Central memory CD4-positive, alpha-beta T cell (primary cell): ENCODE data around the gene MEOX1.

Source experiments
- DNase-seq: peaks from one replicate; pipeline ENCODE4 v3.0.0; 2022

MEOX1 gene

DNA sequence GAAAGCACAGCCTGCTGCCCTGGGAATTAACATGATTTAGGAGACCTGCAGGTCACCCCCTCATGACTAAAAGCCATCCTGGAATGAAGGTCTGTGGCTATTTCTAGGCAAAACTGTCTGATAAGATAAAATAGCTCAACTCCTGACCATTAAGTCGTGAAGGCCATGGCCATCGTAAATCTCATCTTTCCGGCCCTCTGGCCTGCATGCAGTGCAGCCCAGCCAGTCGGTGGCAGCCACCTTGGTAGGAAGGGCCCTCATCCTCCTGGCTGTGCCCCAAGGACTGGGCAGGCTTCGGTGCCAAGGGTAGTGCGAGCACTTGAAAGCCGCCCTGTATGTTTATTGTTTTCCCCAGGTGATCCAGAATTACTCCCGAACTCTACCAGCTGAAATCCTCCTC is 18.2 kb upstream of the MEOX1 start:
- DNase-seq = no peak

DNA sequence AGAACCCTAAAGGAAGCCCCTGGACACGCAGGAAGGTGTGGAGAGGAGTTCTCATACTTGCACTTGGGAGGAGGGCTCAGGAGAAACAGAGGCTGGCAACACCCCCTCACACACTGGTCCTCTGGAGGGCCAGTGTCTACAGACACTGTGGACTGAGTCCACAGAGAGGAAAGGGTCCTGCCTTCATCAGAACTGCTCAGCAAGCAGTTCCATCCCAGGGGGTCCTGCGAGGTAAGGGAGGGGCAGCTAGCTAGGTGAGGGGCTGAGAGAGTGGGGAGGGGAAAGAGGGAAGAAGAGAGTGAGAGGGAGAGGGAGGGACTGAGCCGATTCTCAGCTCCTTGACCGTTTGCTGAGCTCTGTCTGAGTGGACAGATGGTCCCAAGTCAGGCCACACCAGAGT is 17.7 kb upstream of the MEOX1 start:
- no peak for DNase-seq

DNA sequence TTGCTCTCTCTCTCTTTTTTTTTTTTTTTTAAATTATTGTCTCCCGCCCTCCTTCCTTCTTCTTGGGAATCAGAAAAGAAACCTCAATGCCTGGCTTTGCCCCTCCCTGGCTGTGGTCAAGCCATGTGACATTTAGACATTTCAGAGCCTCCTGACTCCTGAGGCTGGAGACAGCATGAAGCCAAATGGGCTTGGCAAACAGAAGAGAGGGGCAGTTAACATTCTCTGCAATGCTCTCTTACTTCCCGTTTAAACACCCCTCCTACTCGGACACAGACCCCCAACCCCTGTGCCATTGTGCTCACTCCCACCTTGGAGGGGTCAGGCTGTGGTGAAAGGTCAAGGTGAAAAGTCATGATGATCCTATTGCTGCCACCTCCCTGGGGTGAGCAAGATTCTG is 14.7 kb upstream of the MEOX1 start:
- no peak for DNase-seq

DNA sequence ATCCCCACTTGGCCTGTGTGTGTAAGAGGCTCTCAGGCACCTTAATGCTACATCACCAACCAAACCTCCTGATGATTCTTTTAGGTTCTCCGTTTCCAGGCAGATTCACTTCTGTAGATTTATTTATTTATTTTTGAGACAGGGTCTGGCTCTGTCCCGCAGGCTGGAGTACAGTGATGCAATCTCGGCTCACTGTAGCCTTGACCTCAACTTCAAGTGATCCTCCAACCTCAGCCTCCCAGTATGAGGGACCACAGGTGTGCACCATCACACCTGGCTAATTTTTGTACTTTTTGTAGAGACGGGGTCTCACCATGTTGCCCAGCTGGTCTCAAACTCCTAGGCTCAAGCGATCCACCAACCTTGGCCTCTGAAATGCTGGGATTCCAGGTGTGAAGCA is 12.7 kb upstream of the MEOX1 start:
- no peak for DNase-seq

DNA sequence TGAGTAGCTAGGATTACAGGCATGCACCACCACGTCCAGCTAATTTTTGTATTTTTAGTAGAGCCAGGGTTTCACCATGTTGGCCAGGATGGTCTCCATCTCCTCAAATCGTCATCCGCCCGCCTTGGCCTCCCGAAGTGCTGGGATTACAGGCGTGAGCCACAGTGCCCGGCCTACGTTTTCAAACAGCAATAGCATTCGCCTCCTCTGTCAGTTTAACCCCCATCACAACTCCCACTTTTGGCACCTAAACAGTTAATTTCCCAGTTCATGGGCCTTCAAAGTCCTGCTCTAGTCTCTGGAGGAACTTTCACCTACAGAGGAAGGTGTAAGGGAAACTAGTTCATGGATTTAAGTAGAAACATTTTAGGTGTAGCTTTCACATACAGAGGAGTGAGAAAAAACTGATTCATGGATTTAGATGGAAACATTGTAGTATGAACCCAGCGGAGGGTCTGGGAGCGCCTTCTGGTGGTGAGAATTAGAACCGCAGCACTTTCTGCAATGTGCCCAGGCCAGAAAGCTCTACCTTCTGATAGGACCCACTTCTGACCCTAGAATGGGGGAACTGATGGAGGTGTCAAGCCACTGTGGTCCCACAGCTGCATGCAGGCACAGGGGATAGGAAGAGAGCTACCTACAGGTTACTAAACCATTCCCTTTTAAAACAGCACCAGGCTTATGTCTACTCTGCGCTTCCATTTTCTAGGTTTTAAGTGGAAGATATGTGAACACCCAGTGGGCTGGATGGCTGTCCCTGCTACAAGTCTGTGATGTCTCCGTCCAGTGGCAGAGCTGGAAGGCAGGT is 12.0 kb upstream of the MEOX1 start:
- peak; percentile 61 for DNase-seq

DNA sequence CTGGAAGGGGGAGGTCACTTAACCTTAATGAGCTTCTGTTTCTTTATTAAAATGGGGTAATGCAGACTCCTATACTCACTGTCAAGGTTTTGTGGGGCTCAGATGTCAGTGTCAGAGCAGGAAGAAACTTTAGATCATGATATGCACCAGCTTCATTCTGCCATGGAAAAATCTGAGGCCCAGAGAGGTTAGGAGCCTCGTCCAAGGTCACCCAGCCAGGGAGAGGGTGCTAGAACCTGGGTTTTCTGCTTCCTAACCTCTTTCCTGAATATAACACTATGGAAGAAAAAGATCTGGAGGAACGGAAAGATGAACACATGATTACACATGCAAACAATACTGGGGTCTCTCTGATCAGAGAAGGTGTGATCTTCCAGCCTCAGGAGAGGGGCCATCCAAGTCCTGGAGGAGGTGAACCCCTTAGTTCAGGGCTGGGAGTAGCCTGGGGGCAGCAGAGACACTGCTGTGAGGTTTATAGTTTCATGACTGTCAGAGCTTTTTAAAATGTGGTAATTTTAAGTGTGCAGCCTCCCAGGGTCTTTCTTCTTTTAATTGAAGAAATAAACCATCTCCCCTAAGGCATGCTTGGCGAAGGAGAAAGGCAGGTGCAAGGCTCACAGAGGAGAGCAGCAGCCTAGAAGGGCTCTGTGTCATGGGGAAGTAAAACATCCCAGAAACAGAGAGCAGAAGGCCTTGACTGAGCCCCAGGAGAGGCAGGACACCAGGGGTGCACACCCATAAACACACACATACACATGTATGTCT is 10.2 kb upstream of the MEOX1 start:
- no peak for DNase-seq

DNA sequence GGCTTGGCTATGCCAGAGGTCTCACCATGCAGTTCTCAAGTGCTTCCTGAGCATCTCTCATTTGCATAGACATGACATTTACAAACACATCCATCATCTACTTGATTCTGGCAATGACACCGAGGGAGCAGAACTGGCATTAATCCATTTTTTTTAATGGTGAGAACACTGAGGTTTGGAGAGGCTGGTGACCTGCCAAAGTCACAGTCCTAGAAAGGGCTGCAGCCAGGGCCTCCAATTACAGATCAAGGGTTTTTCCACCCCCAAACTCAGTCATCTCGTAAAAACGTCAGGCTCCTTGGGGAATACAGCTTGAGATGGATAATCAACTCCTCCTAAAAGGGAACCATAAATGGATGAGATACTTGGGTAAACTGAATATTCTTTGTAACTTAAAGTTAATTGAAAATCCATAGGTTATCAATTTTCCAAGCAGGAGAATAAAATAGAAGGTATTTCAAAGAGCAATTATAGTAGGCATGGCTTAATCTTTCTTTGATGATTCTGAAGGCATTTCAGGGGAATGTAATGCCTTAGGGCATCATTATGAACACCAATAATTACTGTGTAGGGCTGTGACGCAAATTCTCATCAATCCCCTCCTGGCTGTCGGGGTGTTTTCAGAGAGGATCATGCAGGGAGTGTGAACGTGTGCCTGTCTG is 9.4 kb upstream of the MEOX1 start:
- DNase-seq = no peak

DNA sequence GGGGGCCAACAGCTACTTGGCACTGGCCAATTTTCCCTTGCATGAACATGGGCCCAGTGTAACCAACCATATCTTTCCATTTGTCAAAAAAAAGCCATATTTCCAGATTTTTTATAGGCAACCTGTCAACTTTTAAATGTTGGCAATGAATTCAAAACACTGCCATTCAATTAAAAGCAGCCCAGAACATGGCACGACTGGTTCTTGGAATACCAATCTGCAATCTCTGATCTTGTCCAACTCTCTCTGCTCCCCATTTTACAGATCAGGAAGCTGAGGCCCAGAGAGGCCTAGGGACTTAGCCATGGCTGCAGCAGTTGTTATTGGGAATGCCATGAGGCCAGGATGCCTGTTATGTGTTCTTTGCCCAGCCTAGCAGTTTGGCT is 8.9 kb upstream of the MEOX1 start:
- DNase-seq = no peak

DNA sequence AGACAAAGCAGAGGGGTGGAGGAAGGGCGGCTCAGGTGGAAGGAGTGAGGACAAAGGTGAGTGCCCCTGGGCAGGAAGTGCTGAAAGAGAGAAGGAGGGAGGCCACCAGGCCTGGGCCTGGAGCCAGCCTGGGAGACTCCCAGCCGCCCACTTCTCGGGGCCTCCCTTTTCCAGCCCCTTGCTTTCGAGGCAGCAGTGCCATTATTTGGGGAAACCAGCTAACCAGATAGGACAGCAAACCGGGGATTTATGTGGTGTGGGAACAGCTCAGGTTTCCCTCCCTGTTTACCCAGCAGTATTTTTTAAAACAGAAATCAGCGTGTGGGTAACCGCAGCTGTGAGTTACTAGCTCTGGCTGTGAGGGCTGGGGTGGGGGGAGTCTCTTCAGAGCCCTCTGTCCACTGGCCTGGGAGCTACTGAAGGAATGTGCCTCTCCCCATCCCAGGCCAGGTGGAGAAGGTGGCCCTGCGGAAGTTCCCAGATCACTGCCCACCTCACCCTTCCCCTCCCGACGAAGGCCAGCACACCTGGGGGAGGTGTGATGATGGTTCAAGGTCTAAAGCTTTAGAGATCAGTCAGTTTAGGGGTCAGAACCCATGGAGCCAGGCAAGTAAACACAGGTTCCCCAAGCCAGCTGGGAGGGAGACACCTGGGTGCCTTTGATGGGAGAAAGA is 8.4 kb upstream of the MEOX1 start:
- no peak for DNase-seq

DNA sequence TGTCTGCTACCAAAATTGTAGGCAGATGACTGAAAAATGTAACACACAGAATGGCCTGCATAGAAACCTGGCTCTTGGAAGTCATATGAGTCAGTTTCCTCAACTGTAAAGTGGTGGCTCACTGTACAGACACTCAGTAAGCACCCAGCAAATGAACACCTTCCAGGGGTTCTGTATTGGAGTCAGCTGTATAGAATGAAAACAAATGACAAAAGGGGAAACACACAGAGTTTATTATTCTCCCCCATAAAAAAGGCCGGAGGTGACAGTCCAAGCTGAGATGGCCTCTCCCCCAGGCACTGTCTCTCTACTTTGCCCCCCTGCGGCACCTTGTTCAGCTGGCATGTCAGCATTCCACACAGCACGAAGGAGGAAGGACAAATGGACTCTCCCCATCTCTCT is 6.2 kb upstream of the MEOX1 start:
- DNase-seq = no peak

DNA sequence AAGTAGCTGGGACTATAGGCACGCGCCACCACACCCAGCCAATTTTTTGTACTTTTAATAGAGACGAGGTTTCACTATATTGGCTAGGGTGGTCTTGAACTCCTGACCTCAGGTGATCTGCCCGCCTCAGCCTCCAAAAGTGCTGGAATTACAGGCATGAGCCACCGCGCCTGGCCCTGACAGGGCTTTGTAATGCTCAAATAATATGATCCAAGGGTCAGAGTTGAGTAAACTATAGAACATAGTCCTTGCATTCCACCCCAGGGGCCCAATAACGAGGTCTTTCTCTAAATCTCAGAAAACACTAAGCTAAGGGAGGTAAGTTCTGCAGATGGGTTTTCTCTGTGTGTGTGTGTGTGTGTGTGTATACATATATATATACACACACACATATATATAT is 5.8 kb upstream of the MEOX1 start:
- DNase-seq = no peak

DNA sequence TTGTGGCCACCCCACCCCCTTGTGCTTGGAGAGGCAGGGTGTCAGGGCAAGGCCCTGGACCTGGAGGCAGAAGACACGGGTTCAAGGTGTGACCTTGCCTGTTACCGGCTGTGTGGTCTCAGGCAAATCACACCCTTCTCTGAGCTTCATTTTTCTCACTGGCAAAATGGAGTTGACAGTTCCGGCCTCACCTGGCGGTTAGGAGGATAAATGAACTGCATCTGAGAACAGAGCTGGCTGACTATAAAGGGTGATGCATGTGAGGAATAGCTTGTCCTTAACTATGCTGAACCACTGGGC is 4.2 kb upstream of the MEOX1 start:
- no peak for DNase-seq

DNA sequence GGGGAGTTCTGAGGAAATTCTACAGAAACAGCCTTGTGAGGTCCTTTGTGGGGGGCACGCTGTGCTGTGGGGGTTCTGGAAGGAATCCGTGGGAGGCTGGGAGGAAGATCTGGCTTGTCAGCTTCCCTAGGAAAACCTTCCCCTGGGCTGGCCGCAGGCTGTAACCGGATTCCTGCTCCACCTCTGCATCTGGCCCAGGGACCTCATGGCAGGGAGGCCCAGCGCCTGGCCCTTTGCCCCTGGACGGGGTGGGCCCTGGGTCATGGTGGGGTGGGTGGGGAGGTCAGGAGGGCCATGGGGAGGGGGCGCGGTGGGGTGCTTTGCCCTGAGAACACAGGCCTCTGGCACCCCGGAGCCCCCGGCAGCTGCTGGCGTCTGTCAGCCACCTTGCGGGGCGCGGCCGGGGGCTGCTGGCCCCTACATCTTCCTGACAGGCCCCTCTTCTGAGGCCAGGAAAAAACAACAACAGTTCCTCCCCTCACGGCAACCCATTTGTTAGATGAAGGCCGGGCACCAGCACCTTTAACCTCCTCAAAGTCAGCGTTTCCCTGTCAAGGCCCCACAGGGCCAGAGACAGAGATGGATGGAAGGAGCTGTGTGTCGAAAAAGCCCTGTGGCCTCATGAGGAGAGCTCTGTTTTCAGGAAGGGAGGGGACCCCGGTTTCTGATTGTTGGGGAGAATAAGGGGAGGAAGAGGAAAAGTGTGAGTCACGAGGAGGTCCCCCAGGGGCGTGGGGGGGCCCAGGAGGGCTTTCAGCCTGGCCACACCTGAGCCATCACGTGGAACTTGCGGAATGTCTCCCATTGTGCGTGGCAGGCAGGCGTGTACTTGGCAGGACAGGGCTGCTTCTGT is 3.6 kb upstream of the MEOX1 start:
- no peak for DNase-seq

DNA sequence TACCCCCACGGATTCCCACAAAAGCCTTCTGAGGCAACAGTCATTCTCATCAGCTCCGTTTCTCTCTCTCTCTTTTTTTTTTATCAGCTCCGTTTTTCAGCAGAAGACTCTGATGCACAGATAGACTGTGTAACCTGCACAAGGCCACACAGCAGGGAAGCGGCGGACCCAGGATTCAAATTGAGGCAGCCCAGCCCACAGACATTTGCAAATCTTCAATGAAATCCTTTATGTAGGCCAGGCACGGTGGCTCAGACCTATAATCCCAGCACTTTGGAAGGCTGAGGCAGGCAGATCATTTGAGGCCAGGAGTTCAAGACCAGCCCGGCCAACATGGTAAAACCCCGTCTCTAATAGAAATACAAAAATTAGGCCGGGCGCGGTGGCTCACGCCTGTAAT is 2.4 kb upstream of the MEOX1 start:
- DNase-seq = no peak

DNA sequence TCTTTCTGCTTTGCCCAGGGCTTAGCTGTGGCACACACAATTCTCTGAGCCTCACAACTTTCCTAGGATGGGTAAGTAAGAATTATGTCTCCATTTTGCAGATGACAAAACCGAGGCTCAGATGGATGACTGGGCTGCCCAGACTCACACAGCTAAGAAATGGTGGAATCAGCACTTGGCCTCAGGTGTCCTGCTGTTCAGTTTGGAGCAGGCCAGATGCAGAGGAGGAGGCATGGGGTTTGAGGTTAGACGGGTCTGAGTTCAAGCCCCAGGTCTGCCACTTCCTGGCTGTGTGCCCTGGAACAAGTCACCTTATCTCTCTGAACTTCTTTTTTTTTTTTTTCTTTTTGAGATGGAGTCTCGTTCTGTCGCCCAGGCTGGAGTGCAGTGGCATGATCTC is 1.7 kb upstream of the MEOX1 start:
- no peak for DNase-seq

DNA sequence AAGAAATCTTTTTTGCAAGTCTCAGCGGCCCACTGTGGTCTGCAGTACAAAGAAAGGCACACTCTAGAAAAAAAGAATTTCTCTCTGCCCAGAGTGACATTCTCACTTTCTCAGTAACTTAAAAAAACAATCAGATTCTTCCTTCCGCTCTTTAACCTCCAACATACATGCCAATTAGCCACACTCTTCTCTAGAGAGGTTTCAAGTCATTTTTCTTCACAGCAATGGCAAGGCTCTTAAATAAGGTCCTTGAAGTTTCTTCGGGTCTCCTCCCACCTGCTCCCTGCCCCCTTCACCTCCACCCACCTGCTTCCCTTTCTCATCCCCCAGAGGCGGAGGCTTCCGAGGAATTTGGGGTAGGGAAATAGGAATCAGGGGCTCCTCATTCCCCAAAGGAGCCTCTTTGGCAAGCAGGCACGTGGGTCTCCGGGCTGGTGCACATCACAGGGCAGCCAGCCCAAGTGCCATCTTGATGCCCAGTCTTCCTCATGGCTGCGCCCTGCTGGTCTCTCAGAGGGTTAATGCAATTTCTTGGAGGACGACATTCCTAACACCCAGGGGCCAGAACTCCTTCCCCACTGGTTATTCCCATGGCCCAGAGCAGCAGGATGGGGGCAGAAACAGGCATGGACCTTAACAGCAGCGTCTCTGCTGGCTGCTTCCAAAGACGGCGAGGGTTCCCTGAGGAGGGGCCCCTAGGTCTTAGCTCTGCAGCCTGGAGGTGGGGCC is 855 bp upstream of the MEOX1 start:
- DNase-seq = no peak

DNA sequence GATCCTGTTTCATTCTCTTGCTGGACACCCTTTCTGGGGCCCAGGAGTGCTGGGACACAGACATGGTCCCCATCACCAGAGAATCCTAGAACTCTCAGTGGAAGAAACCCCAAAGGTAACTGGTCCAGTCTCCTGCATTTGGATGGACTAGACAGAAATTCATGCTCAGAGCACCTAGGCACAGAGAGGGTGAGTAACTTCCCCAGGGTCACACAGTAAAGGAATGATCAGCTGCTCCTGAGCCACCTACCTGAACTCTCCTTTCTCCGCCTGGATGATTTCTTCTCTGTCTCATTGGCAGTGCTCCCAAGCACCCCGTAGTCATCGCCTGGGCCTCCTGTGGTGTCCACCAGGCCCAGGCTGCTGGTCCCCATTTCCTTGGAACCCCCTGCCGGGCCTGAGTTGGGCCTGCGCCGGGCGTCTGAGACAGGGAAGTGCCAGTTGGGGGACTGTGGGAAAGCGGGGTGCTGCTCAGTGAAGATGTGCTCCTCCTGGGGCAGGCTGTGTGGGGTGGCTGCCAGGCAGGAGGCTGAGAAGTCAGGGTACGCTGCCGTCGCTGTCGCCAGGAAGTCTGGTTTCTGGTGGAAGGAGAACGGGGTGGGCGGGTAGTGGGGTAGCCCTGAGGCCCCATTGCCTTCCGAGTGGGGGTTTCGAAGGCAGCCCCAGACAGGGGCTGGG is 767 bp downstream of the MEOX1 start:
- no peak for DNase-seq

DNA sequence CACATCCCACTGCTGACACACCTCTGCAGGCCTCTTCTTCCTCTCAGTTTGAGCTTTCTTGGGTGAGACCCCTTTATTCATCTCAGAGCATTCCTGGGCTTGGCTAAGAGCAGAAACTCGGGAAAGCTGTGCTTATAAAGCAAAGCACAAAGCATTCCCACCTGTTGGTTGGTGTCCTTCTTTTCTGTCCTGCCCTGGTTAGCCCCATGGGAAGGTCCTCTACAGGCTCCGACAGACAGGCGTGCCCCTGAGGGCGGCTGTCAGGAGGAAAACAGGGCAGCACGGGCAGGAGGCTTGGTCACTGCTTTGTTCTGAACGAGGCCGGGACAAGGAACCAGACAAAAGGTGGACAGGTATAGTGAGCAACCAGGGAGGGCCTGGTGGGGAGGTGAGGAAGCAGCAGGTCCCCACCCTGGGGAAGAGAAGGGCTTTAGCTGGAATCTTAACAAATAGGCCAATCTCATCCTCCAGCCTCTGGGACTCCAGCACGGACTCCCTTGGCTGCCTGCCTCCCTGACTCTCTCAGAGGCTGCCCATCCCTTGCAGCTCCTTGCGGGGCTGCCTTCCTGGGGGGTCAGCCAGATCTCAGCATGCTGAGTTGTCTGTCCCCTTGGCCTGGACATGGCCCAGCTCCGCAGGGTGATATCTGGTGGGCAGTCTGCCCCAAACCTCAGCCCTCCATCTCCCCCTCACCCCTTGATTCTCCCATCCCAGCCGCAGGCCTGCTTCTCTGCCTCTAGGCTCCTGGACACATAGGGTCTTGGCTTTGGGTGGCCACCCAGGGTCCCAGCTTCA is 1.7 kb downstream of the MEOX1 start:
- DNase-seq = no peak

DNA sequence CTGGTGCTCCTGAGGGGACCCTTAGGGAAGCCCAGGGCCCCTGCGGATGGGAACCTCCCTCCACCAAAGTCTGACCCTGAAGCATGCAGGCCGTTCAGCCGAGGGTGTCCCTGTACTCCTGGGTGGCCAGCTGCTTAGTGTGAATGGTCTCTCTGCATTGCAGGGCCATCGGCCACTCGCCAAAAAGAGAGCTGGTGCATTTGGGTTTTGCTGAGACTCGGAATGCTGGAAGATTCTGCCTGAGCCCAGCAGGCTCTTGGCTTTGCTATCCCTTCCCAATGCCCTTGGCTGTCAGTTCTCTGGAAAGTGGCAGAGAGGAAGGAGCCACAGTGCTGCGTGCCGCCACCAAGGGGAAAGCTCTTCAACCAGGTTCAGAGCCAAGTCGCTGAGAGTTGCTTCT is 2.8 kb downstream of the MEOX1 start:
- no peak for DNase-seq

DNA sequence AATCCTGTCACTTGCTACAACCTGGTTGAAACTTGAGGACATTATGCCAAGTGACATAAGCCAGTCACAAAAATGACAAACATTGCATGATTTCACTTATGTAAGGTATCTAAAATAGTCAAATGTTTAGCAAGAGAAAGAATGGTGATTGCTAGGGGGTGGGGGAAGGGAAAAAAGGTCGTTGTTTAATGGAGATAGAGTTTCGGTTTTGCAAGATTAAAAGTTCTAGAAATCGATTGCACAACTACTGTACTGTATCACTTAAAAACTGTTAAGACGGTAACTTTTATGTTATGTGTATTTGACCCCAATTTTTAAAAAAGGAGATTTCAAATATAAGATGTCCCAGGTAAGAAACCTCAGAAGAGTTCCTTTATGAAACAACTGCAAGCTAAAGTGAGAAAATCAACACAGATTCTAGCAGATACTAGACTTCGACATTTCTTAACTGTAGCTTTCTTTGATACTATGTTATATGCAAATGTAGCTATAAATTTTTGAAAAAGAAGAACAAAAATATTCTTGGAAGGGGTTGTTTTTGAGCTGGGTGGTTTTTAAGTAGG is 5.9 kb downstream of the MEOX1 start:
- DNase-seq = no peak
